Thyroid gland (tissue), 4 donors: ENCODE measurements around the gene CEP57L1. TPM values are rescaled to one million over a fixed set of nuclear protein-coding genes. Genes with fewer than 3 reads are reported as not detected.

Experiments
- DNase-seq, 2 donors: peaks; one replicate each; pipeline ENCODE4 v3.0.0-alpha.2; 2019
- H3K27ac ChIP-seq, 3 donors: fragments of 200-600 bp; sonication (generic); 1 replicate in 2 of 3; 2 replicates in 1 of 3; pipeline ENCODE4 v1.5.1; 2016 to 2019; ENCODE audit warnings: mild to moderate bottlenecking in 1 of 3, moderate library complexity in 1 of 3
- H3K27me3 ChIP-seq: fragments of 200-600 bp; sonication (generic); one replicate; pipeline ENCODE4 v1.5.1; 2019
- H3K36me3 ChIP-seq, 2 donors: fragments of 200-600 bp; sonication (generic); one replicate each; pipeline ENCODE4 v1.5.1; 2016 to 2019
- H3K4me1 ChIP-seq, 2 donors: fragments of 200-600 bp; sonication (generic); one replicate each; pipeline ENCODE4 v1.5.1; 2017 to 2019
- H3K4me3 ChIP-seq, 3 donors: fragments of 200-600 bp; sonication (generic); replicated peaks in 1 of 3; 1 replicate in 2 of 3; 2 replicates in 1 of 3; pipeline ENCODE4 v1.5.1; 2016; ENCODE audit warnings: mild to moderate bottlenecking in 1 of 3
- H3K9me3 ChIP-seq: fragments of 200-600 bp; sonication (generic); one replicate; pipeline ENCODE4 v1.5.1; 2017
- CTCF ChIP-seq, 6 experiments: fragments of 200-600 bp in 3 of 6; fragments of 450-650 bp in 3 of 6; sonication (generic) in 3 of 6; IDR thresholded peaks; one replicate each; pipeline ENCODE4 v1.5.1; 2016 to 2019; ENCODE audit warnings: antibody characterized with exemption in 6 of 6, mild to moderate bottlenecking in 2 of 6, inconsistent platforms in 1 of 6, moderate library complexity in 1 of 6
- POLR2A ChIP-seq, 2 donors: fragments of 450-650 bp; IDR thresholded peaks; one replicate each; pipeline ENCODE4 v1.6.1; 2017; ENCODE audit warnings: antibody characterized with exemption in 2 of 2, mild to moderate bottlenecking in 2 of 2, moderate library complexity in 1 of 2
- WGBS, 2 donors: methylation state at CpG; one replicate each; pipeline ENCODE4 v1.1.5; 2017; 5-methylcytosine and 5-hydroxymethylcytosine counted together
- intact Hi-C: fragments of 100-400 bp; cut with DNase I; formaldehyde crosslinking; loops from one replicate; pipeline ENCODE4 v1.15.1; 2023
- total RNA-seq, 4 donors: library from RNA; depleted of rRNA; stranded (reverse); fragments of >200 nt; gene quantifications; one replicate each; pipeline ENCODE4 v1.2.3, GENCODE V29; 2016

The CEP57L1 gene
- total RNA-seq, 4 donors from 2014 or later: 15.0 to 27.7 (median 19.5) TPM

GRCh38 chr6:109071125-109071917 lies 24.0 kb upstream of the CEP57L1 start:
- intact Hi-C loops: loop anchor here (5.0 to 10.0 kb wide), 2 partner anchors 227 to 529 kb away; partner anchors contain the start of gene ARMC2
- Histone ChIP-seq H3K4me1 (peaks cover 9 to 20% of the 10 kb centered on the region in 2 donors), H3K27ac (peak overlapping the region; percentile 3 to 67 (median 53)), H3K9me3 (no peaks in the 10 kb centered on the region), H3K4me3 (no peak overlapping the region), H3K36me3 (no peaks in the 10 kb centered on the region), H3K27me3 (no peaks in the 10 kb centered on the region)
- WGBS, 2 donors: 32 to 38% methylated on average over 7 of the region's 7 CpGs
- no peak for DNase-seq
- no peak for TF ChIP-seq POLR2A (IDR thresholded peaks at IDR 0.05)
- TF ChIP-seq CTCF (IDR thresholded peaks at IDR 0.05): no peak

GRCh38 chr6:109073344-109074132 lies 21.8 kb upstream of the CEP57L1 start:
- Histone ChIP-seq H3K36me3 (no peaks in the 10 kb centered on the region), H3K27ac (no peak overlapping the region), H3K27me3 (no peaks in the 10 kb centered on the region), H3K4me3 (no peak overlapping the region), H3K9me3 (no peaks in the 10 kb centered on the region), H3K4me1 (peaks cover 9 to 20% of the 10 kb centered on the region in 2 donors)
- WGBS, 2 donors: 50 to 51% methylated on average over 7 of the region's 7 CpGs
- TF ChIP-seq POLR2A (IDR thresholded peaks at IDR 0.05) (no peak), CTCF (IDR thresholded peaks at IDR 0.05) (peak in 5 of 6 experiments; percentile 60 to 80 (median 71))
- DNase-seq: peak; percentile 14 to 17
- intact Hi-C loops: loop anchor here (5.0 to 10.0 kb wide), 2 partner anchors 229 to 531 kb away; partner anchors contain the start of gene ARMC2

GRCh38 chr6:109074133-109074415 lies 21.2 kb upstream of the CEP57L1 start:
- intact Hi-C loops: loop anchor here (5.0 to 10.0 kb wide), 2 partner anchors 229 to 532 kb away; partner anchors contain the start of gene ARMC2
- Histone ChIP-seq H3K4me3 (no peak overlapping the region), H3K27ac (no peak overlapping the region), H3K36me3 (no peaks in the 10 kb centered on the region), H3K27me3 (no peaks in the 10 kb centered on the region), H3K4me1 (peaks cover 9 to 20% of the 10 kb centered on the region in 2 donors), H3K9me3 (no peaks in the 10 kb centered on the region)
- no peak for DNase-seq
- TF ChIP-seq CTCF (IDR thresholded peaks at IDR 0.05) (no peak), POLR2A (IDR thresholded peaks at IDR 0.05) (no peak)

- Histone ChIP-seq H3K4me3 (no peak overlapping the region), H3K27ac (no peak overlapping the region), H3K27me3 (no peaks in the 10 kb centered on the region), H3K36me3 (no peaks in the 10 kb centered on the region), H3K4me1 (peaks cover 9 to 23% of the 10 kb centered on the region in 2 donors), H3K9me3 (no peaks in the 10 kb centered on the region)
- TF ChIP-seq POLR2A (IDR thresholded peaks at IDR 0.05) (no peak), CTCF (IDR thresholded peaks at IDR 0.05) (no peak)
- DNase-seq: no peak
- intact Hi-C loops: loop anchor here (10.0 kb wide), 1 partner anchor 231 kb away; the partner anchor contains the start of gene ARMC2
Observed at GRCh38 chr6:109075934-109076333, 19.4 kb upstream of the CEP57L1 start.
